C4-2B (cell line): ENCODE data around the gene CA11.

ENCODE experiments used
- ZFX ChIP-seq: fragments of 450-650 bp; IDR thresholded peaks from 2 replicates; pipeline ENCODE4 v1.6.1; 2017
- TF ChIP-seq, protein P1 (sequence below): fragments of 450-650 bp; conservative IDR thresholded peaks from 2 replicates; pipeline ENCODE4 v1.5.1; 2017; ENCODE audit warnings: mild to moderate bottlenecking

DNA sequence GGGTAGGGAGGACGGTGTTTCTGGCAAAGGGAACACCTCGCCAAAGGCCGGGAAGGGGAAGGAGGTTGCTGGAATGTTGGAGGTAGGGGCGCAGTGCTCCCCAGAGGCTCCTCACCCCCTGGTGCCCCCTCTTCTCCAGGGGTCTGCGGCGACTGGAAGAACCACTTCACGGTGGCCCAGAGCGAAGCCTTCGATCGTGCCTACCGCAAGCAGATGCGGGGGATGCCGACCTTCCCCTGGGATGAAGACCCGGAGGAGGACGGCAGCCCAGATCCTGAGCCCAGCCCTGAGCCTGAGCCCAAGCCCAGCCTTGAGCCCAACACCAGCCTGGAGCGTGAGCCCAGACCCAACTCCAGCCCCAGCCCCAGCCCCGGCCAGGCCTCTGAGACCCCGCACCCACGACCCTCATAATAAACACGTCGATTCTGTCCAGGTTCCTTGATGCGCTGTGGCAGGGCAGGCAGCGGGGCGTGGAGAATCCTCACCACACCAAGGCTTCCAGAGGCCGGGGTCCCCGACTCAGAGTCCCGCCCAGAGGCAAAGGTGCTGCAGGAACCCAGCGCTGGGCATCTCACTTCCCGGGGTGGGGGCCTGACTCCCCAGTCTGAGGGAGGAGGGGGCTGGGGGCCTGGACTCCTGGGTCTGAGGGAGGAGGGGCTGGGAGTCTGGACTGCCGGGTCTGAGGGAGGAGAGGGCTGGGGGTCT is 46.8 kb downstream of the CA11 start:
- TF ChIP-seq, protein P1, sequence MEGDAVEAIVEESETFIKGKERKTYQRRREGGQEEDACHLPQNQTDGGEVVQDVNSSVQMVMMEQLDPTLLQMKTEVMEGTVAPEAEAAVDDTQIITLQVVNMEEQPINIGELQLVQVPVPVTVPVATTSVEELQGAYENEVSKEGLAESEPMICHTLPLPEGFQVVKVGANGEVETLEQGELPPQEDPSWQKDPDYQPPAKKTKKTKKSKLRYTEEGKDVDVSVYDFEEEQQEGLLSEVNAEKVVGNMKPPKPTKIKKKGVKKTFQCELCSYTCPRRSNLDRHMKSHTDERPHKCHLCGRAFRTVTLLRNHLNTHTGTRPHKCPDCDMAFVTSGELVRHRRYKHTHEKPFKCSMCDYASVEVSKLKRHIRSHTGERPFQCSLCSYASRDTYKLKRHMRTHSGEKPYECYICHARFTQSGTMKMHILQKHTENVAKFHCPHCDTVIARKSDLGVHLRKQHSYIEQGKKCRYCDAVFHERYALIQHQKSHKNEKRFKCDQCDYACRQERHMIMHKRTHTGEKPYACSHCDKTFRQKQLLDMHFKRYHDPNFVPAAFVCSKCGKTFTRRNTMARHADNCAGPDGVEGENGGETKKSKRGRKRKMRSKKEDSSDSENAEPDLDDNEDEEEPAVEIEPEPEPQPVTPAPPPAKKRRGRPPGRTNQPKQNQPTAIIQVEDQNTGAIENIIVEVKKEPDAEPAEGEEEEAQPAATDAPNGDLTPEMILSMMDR, result no peak
- TF ChIP-seq ZFX, result no peak
